ENCODE results near the gene TMPRSS6.

The TMPRSS6 gene

DNA sequence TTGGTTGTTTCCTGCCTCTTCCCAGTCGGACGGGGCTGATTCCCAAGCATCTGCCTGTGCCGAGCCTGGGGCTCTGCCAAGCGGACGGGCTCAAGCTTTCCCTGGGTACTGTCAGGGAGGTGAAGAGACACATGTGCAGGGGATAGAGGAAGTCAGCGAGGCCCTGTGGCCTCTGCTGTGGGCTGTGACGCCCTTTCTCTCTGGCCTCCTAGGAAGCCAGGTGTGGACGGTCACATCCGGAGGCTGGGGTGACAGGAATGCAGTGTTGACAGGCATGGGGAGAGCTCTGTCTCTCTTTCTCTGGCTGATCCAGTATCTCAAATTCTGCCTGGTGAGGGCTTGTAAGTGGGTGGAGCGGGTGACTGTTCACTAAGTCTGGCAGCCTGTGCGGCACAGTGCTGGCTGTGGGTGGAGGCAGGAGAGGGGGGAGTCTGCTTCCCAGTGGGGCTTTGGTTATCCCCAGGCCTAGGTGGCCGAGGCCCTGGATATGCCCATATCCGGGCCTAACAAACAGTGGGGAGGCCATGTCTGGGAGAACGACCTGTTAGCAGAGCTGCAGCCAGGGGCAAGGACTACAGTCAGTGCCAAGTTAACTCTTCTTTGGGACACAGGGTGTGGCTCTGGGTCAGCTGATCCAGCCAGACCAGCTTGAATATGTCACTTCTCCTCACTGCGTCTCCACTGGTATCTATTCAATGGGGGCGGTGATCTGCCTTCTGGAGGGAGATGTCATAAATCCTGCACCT is 56.0 kb downstream of the TMPRSS6 start:
- in situ Hi-C loops (cut with MboI; ENCODE audit: low sequenced_read_pairs), result no loop called here

DNA sequence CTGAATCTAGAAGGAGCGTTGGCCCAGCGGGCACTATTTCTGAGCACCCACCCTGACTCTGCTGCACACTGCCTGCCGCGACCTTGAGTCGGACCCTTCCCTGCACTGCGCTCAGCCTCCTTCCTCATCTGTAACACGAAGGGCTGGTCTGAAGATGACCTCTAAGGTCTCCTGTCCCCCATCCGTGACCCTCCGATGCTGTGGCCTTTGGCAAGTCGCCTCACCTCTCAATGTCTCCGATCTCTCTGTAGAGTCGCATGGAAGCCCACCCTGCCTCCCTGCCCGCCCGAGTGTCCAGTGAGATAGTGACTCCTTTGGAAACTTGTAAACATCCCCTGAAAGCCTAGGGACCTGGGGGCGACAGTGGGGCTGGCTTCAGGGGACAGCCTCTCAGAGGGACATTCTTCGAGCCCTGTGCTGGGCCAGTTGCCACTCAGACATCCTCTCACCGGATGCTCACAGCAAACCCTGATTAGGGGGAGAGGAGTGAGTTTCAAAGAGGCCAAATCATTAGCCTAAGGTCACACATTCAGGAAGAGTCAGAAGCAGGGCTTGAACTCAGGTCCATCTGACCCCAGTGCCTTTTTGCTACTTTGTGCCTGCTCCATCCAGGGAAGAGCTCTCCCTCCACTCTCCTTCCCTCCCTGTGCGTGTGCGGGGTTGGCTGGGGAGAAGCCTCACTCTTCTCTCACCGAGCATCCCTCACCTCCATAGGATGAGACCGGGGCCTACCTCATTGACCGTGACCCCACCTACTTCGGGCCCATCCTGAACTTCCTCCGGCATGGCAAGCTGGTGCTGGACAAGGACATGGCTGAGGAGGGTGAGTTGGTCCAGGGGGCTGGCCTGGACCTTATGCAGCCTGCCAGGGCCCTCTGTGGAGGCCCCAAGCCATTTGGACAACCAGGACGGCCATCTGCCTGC is 56.9 kb downstream of the TMPRSS6 start:
- in situ Hi-C loops (cut with MboI; ENCODE audit: low sequenced_read_pairs), result no loop called here

DNA sequence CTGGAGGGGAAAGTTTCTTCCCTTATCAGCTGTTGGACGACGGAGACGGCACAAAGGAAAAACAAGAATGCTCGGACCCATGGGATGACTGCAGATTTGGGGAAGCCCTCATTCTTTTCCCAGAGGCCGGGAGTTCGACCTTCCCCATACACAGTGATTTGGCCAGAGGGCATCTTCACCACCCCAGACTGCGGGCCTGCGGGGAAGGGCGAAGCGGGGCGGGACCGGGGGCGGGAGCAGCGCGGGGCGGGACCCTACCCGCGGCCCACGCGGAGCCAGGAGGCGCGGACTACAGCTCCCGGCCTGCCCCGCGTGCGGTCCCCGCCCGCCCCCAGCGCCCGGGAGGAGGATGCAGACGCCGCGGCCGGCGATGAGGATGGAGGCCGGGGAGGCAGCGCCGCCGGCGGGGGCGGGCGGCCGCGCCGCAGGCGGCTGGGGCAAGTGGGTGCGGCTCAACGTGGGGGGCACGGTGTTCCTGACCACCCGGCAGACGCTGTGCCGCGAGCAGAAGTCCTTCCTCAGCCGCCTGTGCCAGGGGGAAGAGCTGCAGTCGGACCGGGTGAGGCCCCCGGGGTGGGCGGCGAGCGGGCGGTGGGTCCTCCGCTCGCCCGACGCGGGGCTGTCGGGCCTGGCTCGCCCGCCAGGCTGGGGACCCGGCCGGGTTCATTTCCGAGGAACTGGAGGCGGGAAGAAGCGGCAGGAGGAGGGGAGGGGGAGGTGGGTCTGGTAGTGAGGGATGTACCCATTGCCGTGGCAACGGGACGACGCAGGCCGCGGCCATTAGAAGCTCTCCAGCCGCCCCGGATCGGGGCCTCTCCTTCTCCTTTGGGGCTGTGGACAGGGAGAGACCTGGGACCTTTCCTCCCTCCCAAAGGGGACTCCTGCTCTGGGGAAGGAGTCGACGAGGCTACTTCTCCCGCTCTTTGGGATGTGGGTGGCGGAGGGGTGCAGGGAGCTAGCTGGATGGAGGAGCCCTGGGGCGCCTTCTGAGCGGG is 57.8 kb downstream of the TMPRSS6 start, which contains the start of gene KCTD17:
TSS of gene KCTD17 (plus strand) at position 352 of the 995 bp plus-strand sequence. CDS start at position 371, 19 bp downstream.
- in situ Hi-C loops (cut with MboI; ENCODE audit: low sequenced_read_pairs), result no loop called here

DNA sequence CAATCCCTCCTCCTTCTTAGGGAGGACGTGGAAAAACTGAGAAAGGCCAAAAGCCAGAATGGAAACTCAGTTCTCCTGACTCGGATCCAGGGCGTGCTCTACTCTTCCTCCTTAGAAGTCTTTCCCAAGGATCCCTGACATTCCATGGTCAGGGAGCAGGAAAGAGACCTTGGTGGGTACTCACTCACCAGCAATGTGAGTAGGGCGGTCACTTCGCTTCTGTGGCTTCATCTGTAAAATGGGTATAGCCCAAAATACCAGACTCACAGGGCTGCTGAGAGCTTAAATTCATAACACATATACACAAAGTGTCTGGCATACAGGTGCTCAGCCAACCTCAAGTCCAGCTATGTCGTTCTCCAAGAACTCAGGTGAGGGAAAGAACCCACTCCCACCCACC is 58.6 kb downstream of the TMPRSS6 start:
- in situ Hi-C loops (cut with MboI; ENCODE audit: low sequenced_read_pairs), result no loop called here

DNA sequence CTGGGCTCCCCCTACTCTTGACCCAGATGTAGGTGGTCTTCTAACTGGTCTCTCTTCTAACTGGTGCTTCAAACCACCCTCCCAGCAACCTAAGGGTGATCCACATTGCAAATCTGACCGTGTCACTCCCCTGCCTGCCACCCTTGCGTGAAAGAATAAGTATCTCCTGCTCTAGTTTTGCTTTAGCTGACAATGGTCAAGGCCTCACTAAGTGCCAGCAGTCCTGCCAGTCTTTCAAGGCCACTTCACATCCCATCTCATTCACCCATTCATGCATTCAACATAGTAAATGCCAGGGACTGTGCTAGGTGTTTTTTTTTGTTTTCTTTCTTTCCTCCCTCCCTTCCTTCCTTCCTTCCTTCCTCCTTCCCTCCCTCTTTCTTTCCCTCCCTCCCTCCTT is 60.3 kb downstream of the TMPRSS6 start:
- in situ Hi-C loops (cut with MboI; ENCODE audit: low sequenced_read_pairs), result no loop called here

DNA sequence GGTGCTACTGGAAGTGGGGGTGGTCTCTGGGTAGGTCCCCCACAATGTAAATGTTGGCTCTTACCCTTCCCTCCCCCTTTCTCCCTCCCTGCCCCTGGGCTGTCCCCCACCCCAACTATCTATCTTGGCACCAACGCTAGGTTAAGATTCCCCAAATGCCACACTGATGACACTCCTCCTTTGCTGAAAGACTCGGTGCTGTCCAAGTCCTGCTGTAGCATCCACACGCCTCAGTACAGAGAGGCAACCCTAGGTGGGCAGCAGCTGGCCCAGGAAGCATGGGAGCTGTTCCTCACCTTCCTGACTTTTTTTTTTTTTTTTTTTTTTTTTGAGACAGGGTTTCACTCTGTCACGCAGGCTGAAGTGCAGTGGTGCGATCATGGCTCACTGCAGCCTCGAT is 61.4 kb downstream of the TMPRSS6 start:
- in situ Hi-C loops (cut with MboI; ENCODE audit: low sequenced_read_pairs), result no loop called here

DNA sequence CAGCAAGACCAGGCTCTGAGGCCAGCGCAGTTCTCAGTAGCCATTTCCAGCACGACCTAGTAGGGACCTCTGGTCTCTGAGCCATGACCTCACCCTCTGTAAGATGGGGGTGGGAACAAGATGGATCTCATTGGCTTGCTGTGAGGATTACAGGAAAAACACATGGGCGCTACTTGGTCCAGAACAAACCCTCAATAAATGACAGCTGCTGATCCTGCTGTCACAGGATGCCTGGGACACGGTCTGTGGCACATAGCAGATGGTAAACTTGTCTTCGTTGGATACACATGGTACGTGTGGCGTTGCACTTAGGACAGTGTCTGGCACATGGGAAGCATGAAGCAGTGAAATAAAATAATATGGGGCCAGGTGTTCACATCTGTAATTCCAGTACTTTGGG is 62.5 kb downstream of the TMPRSS6 start:
- in situ Hi-C loops (cut with MboI; ENCODE audit: low sequenced_read_pairs), result no loop called here

DNA sequence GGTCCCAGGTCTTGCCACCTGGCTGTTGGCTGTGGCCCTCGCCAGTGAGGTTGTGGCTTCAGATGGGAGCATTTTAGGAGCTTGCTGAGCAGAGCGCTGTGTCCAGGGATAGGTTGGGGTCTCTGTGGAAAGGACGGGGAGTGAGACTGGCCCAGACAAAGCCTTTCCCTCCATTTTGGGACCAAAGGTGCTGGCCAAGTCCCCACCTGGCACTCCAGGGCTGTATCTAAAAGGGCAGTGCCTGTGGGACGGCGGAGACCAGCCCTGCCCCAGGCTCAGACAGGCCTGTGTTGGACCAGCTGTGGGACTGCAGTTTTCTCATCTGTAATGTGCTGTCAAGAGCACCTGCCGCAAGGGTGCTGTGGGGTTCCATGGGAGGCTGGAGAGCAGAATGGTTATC is 62.9 kb downstream of the TMPRSS6 start:
- in situ Hi-C loops (cut with MboI; ENCODE audit: low sequenced_read_pairs), result no loop called here

DNA sequence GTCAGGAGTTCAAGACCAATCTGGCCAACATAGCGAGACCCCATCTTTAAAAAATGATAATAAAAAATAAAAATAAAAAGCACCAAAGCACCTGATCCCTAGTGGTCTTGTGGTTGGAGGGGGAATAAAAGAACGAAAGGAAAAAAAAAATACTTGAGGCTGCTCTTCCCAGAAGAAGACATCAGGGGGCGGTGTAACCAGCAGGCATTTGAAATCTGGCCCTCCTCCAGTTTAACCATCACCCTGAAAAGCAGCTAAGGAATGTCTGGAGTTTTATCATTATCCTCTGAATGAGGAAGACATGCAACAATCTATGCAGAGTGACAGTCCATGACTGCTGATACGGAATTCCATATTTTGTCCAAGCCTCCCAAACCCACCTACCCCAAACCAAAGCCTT is 63.6 kb downstream of the TMPRSS6 start:
- in situ Hi-C loops (cut with MboI; ENCODE audit: low sequenced_read_pairs), result no loop called here

DNA sequence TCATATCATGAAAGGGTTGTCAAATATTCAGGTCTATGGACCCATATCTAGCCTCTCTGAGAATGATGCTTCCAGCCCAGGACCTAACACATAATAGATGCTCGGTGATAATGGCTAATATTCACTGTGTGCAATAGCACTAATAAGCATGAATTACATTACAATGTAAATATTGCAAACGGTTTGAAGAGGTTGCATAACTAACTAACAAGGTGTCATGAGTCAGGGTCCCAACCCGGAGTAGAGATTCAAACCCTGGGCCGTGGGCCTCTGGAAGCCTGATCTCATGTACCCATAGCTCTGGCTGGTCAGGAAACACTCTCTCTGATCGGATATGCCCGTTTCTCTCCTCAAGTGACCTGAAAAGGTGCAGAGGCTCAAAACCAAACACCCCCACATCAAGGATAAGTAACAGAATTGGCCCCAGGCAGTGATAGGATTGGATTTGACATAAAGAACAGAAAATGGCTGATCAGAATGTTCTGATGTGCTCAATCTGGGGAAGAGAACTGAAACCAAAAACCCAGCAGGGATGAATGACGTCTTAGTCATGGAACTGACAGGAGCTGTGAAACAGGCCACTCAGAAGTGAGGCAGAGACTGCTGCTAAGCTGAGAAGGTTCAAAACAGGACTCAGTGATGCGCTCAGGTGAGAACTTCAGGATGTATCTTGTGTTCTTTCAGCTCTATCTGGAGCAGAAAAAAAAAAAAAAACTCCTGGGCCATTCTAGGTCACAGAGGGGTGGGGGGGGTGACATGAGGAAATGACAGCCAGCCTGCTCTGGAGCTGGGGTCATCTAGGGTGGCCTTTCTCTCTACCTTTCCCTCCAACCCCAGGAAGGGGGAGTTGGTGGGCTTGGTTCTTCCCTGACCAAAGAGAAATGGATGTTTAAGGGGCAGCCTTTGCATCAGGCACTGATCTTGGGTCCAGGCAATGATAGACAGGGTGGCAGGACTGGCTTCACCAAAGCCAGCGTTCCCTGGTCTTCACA is 64.6 kb downstream of the TMPRSS6 start:
- in situ Hi-C loops (cut with MboI; ENCODE audit: low sequenced_read_pairs), result no loop called here

DNA sequence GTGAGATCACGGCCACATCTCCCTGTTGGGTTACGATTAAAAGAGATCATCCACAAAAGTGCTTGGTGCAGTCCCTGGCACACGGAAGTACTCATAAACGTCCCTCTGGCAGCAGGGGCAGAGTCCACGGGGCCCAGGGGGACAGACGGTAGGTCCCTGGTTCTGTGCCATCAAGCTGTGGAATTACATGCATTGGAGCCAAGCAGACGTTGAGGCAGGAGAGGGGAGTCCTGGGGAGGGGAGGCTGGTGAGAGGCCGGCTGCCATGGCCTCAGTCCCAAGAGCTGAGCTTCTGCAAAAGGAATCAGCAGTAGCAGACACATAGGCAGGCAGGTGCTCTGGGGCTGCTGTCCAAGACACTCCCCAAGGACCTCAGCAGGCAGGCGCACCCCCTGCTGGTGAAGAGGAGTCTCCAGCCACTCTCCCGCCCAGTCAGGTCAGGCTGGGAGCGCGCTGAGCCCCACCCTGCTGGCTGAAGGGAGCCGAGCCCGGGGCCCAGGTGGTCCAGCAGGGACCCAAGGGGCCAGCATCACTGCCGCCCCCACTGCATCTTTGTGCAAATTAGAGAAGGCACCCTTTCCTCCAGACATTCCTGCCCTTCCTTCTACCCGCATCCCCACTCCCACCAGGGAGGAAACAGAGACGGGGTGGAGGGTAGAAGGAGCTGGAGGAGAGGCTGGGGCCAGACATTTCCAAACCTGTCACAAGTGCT is 65.5 kb downstream of the TMPRSS6 start:
- in situ Hi-C loops (cut with MboI; ENCODE audit: low sequenced_read_pairs), result no loop called here

DNA sequence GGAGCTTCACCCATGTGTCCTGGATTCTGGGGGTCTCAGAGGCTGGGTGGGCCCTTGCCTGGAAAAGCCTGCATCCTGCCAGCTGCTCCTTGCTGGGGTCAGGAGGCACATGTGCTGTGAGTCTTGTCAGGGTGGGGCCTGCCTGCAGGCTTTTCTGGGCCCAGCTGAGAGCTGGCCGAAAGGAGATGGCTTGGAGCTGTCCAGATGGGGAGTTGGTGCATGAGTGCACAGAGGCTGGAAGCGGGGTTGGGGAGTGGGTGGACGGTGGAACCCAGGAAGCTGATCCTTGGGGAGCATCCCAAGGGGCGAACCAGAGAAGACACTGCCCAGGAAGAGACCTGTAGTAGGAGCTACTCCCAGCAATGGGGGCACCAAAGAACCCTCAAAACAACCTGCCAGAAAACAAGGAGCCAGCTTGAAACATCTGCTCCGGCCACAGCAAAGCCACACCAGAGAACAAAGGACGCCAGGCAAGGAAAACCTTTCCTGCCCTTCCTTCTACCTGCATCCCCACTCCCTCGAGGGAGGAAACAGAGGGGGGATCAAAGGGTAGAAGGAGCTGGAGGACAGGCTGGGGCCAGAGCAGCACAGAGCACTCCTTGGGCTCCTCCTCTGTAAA is 66.2 kb downstream of the TMPRSS6 start:
- in situ Hi-C loops (cut with MboI; ENCODE audit: low sequenced_read_pairs), result no loop called here

DNA sequence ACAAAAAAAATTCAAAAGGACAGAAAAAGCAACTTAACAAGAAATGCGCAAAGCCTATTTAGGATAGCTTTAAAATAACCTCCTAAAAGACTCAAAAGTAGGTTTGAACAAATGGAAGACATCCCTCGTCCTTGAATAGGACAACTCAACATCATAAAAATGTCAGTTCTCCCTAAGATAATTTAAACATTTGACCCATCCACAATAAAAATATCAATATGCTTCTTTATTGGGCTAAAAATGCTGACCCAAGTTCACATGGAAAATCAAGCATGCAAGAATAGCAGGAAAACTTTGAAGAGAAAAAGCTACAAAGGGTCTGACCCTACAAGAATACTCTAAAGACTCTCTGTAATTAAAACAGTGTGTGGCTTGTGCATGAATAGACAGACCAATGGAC is 70.0 kb downstream of the TMPRSS6 start:
- in situ Hi-C loops (cut with MboI; ENCODE audit: low sequenced_read_pairs), result no loop called here

DNA sequence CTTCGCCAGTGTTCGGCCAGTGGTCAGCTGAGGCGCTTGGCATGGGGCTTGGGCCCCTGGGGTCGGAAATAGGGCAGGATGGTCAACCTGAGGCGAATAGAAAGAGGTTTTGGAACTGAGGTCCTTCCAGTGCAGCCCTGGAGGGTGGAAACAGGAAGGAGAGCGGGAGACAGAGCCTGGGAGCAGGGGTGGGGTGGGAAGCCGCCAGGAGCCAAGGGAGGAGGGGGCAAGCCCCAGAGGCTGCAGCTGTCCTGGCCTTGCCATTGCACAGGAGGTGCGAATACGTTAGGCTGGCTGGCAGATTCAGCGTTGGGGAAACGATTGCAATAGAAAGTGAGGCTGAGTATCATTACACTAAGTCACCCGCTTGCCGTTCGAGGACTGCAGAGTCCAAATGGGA is 71.8 kb downstream of the TMPRSS6 start:
- in situ Hi-C loops (cut with MboI; ENCODE audit: low sequenced_read_pairs), result no loop called here

DNA sequence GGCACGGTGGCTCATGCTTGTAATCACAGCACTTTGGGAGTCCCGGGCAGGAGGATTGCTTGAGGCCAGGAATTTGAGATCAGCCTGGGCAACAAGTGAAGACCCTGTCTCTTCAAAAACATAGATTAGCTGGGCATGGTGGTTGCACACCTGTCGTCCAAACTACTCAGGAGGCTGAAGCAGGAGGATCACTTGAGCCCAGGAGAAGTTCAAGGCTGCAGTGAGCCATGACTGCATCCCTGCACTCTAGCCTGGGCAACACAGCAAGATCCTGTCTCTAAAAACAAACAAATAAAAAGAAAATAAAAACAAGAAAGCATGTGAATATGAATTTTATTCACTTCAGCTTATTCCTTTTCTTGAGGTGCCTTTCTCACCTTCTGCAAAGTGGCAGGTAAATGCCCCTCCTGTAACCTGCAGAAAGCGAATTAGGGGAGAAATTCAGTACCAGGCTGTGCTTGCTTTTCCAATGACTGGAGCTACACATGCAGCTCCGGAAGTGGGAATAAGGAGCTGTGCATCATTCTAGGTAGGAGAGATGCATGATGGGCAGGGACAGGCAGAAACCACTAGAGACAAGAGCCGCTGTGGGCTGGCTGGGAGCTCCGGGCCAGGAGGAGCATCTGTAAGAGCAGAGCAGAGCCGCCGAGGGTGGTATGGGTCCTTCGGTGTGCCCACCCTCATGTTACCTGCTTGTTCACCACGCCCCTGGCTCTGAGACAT is 72.7 kb downstream of the TMPRSS6 start:
- in situ Hi-C loops (cut with MboI; ENCODE audit: low sequenced_read_pairs), result no loop called here

DNA sequence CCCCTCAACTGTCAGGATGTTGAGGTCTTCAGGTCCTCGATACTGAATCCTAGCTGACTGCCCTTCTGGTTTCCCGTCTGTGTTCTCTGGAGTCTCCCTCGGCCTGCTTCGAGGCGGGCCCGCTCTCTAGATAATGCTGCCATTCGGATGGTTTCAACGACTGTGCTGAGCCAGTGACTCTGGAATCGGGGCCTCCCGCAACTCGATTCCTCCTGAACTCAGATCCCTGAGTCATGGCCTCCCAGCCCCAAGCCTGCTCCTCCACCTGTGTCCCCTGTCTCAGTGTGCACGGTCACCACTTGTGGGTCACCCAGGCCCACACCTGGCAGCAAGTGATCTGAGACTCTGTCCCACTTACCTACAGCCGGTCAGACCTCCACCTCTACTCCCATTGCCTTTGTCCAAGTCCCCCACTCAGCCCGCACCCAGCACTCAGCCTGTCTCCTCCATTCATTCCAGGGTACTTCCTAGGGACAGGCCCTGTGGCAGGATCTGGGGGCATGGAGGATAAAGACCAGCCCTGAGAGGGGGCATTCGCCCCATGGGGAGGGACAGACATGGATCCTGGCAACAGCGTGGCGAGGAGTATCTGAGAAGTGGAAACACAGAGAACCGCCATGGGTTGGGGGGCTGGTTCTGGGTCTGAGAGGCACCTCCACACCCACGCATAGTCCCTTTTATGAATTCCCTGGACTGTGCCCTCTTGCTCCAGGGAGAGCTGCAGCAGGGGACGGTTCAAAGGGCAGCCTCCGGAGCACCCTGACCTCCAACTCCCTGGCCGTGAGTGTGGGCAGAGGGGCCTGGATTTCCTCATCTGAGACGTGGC is 75.7 kb downstream of the TMPRSS6 start:
- in situ Hi-C loops (cut with MboI; ENCODE audit: low sequenced_read_pairs), result no loop called here

Data from HL-60/S4 treated with phorbol 12-myristate 13-acetate at 8.2 ng/mL for 4 days and 3 days (cell line).